Endometrial microvascular endothelial cells (primary cell): ENCODE measurements around the gene HMG20A. TPM values are rescaled to one million over a fixed set of nuclear protein-coding genes. Genes with fewer than 3 reads are reported as not detected.

Source experiments
- in situ Hi-C: cut with HindIII; loops from 2 replicates; pipeline ENCODE4 v1.10.0; 2017; ENCODE audit warnings: low sequenced_read_pairs, low pct_unique_long_range_greater_than_20kb; ENCODE audit errors: inconsistent ontology term
- total RNA-seq: library from RNA; depleted of rRNA; stranded (reverse); fragments of >200 nt; gene quantifications from one replicate; pipeline ENCODE4 v1.2.3, GENCODE V29; 2015; ENCODE audit errors: inconsistent ontology term

The HMG20A gene
- total RNA-seq, 1 donor from 2014 or later = 21.6 TPM

GRCh38 chr15:77464129-77464865 is 43.6 kb downstream of the HMG20A start:
- in situ Hi-C loops = no loop called here

DNA sequence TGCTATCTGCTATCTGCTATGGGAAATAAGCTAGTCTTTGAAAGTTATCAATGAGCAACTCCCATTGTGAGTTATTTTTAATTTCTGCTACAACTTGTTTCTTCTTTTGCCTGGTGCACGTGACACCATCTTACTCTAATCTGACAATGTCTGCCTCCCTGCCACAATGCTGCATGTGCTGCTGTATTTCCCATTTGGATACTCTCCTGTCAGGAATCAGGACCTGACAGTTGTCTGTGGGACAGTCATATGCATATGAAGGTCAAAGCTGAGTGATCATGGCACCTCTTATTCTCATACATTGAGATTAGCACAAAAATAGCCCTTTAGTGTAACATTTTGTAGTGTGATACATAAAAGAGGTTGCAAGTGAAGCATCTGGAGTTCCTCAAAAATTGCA is 45.8 kb downstream of the HMG20A start:
- in situ Hi-C loops = no loop called here

DNA sequence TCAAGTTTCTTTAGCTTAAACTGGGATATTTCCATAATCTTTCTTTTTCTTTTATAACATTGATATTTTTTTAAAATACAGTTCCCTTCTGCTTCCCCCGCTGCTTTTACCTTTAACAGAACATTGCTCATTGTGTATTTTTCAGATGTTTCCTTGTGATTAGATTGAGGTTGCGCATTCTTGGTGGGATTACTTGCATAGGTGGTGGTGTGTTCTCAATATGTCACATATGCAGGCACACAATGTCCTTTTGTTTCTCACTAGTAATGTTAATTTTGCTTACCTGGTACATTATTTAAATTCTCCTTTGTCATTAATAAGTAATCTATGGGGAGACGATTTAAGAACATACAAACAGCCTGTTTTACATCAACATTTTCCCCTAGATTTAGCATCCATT is 48.2 kb downstream of the HMG20A start:
- in situ Hi-C loops = no loop called here

DNA sequence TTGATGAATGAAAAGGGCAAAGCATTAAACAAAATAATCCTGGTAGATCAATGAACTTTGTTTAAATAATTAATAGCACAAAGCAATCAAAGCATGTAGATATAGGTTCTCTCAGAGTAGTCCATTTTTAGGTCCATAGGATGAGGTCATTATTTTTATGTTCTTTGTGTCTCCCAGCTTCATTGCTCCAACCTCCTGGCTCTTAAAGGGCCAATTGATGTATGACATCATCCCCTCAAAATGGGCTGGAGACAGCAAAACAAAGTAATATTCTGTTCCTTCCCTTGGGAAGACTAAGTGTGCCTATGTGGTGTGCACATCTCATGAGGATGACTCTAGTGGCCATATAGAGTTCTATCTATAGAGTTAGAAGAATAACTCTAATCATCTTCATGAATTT is 49.5 kb downstream of the HMG20A start:
- in situ Hi-C loops = no loop called here

GRCh38 chr15:77473328-77473727 is 52.6 kb downstream of the HMG20A start:
- in situ Hi-C loops = no loop called here

- in situ Hi-C loops = no loop called here
These were observed 53.8 kb downstream of the HMG20A start for GRCh38 chr15:77474310-77474988.

DNA sequence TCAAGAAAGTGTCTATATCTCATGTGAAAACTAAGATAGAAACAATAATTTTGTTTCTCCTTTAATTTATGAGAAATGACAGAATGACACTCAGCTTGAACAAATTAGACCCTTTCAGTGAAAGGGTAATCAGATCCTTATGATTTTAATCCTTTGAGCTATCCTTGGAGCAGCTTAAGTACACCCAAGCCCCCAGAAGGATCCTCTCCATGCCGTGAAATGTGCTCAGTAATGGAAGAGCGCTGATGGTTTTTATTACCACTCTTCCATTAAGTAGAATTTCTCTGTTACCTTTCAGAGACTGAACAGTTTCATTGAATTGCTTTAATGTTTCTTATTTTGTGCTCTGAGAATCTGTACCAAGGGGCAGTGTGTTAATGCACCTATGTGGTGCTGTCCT is 54.3 kb downstream of the HMG20A start:
- in situ Hi-C loops = no loop called here

- in situ Hi-C loops = no loop called here
These were observed 55.2 kb downstream of the HMG20A start for GRCh38 chr15:77475898-77476297.

DNA sequence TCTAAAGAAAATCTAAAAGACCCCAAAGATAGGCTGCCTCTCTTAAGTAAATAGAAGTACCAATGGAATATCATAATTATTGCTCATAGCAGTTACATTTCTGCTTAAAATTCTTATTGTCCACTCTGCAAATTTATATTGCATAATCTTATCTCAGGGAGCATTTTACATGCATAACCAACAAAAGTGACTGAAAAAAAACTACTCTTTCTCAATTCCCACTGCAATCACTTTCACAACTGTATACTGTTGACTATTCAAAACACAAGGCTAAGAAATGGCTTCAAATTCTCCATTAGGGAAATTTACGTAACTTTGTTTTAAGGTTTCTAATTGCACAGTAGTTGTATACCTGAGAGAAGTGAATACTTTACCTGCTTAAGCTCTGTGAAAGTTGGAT is 56.3 kb downstream of the HMG20A start:
- in situ Hi-C loops = no loop called here

GRCh38 chr15:77478051-77478450 is 57.4 kb downstream of the HMG20A start:
- in situ Hi-C loops = no loop called here

- in situ Hi-C loops = no loop called here
These were observed 58.3 kb downstream of the HMG20A start for GRCh38 chr15:77479015-77479414.

DNA sequence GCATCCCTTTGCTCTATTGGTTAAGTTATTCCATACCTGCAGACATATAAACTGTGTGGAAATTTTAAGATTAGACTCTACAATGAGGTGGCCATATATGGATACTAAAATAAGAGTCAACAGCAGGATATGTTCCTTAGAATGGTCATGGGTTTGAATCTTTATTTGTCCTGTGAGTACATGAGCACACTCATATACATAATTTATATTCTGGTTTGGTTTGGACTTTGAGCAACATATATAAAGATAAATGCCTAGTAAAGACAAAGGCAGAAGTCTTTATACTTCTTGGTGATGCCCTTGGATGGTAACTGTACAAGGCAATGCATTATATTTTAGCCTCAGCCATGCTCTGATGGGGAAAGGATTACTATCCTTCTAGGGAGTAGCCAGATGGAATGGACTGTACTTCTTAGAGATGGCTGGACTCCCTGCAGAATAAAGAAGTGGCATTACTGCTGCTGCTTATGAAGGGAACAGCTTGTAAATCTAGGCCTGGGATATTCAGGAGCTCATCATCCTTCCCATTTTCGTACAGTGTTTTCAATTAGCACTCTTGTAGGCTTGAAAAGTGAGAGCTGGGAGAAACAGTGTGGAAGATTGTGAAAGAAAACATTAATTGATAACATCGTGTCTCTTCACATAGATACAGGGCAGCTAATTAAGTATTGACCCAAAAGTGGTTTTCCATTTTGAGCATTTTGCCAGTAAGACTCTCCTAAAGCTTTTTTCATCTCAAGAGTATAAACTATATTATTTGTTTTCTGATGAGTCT is 60.4 kb downstream of the HMG20A start:
- in situ Hi-C loops = no loop called here

GRCh38 chr15:77481670-77482069 is 61.0 kb downstream of the HMG20A start:
- in situ Hi-C loops = no loop called here

DNA sequence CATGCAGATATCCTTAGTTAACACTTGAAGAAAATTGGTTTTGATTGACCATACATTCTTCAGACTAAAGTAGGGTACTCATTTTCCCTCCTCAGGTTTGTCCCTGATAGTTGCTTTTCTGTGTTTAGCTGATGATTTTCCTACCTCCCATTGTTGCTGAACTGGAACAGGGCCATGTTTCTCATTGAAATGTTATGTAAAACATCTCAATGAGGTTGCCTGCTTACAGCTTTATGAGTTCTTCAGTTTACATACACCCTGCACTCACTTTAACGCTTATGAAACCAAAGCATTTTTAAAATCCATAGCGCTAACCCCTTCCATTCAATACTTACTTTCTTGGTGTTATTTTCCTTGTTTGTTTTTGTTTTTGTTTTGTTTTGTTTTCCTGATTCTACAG is 61.9 kb downstream of the HMG20A start:
- in situ Hi-C loops = no loop called here

- in situ Hi-C loops = no loop called here
These were observed 62.9 kb downstream of the HMG20A start for GRCh38 chr15:77483425-77484140.

DNA sequence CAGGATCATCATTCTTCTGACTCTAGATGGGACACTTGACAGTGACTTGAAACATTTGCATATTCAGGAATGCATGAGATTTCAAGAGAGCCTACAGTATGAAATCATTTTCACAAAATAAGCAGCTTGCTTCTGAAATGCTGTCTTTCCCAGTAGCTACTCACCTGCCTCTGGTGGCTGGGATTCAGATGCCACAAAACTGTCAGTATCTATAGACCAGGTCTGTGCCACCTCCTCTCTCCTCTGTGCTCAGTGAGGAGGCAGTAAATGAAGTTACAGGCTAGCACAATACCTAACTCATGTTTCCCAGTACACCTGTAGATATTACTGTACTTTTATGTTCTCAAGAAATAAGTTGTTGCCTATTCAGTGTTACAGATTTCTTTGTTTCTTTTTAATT is 64.3 kb downstream of the HMG20A start:
- in situ Hi-C loops = no loop called here

DNA sequence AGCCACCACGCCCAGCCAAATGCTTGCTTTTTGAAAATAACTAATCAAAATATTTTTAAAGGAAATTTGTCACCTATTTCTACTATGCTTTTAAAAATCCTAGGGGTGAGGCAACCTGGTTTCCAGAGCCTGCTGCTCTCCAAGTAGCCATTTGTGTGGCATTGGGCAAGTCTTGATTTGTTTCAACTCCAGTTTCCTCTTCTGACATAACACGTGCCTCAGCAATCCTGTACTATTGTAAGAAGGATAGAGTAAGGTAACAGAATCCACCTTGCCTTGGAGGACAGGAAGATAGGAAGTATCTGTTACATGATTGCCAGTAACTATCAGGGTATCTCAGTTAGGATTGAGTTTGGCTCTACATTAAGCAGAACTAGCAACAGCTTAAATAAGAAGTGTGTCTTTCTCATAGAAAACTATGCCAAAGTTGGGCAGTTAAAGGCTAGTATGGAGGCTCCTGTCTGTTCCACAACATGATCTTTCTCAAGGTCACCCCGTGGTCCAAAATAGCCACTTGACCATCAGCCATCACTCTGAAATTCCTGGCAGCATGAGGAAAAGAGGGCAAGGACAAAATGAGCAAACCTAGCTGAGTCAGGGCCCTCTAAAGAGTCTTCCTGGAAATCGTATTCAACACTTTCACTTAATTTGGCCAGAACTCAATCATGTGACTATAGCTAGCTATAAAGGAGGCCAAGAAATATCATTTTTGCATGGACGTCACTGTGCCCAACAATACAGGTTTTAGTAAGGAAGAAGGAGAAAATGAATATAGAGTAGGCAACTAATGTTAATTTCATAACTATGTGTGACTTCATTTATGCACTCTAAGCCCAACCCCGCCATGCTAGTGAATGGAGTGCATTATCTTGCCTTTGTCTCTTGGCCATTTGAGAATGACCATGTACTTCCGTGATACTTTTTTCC is 66.1 kb downstream of the HMG20A start:
- in situ Hi-C loops = no loop called here

- in situ Hi-C loops = no loop called here
These were observed 66.8 kb downstream of the HMG20A start for GRCh38 chr15:77487469-77487842.
